Right lobe of liver (tissue), 6 donors: ENCODE data around the gene HDAC4. TPM values are rescaled to one million over a fixed set of nuclear protein-coding genes. Genes with fewer than 3 reads are reported as not detected.

Experiments used
- ATAC-seq, 4 donors: fragments of 200-7000 bp; cut with Tn5 transposase; one replicate each; pipeline ENCODE4 v1.9.1; 2020; ENCODE audit warnings: mild to moderate bottlenecking in 4 of 4, moderate library complexity in 4 of 4
- DNase-seq, 3 donors: peaks; one replicate each; pipeline ENCODE4 v3.0.0-alpha.2; 2020
- H3K27ac ChIP-seq, 3 donors: fragments of 200-600 bp; one replicate each; pipeline ENCODE4 v1.8.0; 2022
- H3K27me3 ChIP-seq, 2 donors: fragments of 200-600 bp; one replicate each; pipeline ENCODE4 v1.8.0; 2022
- H3K36me3 ChIP-seq, 4 donors: fragments of 200-600 bp; sonication (generic) in 1 of 4; one replicate each; pipeline versions ENCODE4 v1.5.1 to v1.8.0; 2017 to 2022; ENCODE audit warnings: control low read depth in 1 of 4
- H3K4me1 ChIP-seq, 4 donors: fragments of 200-600 bp; sonication (generic) in 1 of 4; one replicate each; pipeline versions ENCODE4 v1.5.1 to v1.8.0; 2017 to 2022; ENCODE audit warnings: control low read depth in 1 of 4
- H3K4me3 ChIP-seq, 3 donors: fragments of 200-600 bp; one replicate each; pipeline ENCODE4 v1.8.0; 2022
- H3K9me3 ChIP-seq, 4 donors: fragments of 200-600 bp; sonication (generic) in 1 of 4; one replicate each; pipeline versions ENCODE4 v1.5.1 to v1.8.0; 2017 to 2022; ENCODE audit warnings: control low read depth in 1 of 4
- CTCF ChIP-seq, 4 donors: fragments of 200-600 bp in 3 of 4; fragments of 450-650 bp in 1 of 4; IDR thresholded peaks; one replicate each; pipeline versions ENCODE4 v1.5.1 to v1.8.0; 2016 to 2022; ENCODE audit warnings: antibody characterized with exemption in 4 of 4, mild to moderate bottlenecking in 2 of 4
- POLR2A ChIP-seq: fragments of 450-650 bp; IDR thresholded peaks from one replicate; pipeline ENCODE4 v1.6.1; 2017; ENCODE audit warnings: antibody characterized with exemption, mild to moderate bottlenecking
- WGBS: methylation state at CpG from one replicate; pipeline ENCODE4 v1.1.6; 2018; ENCODE audit warnings: low coverage, low lambda C conversion rate; ENCODE audit not compliant: insufficient coverage; ENCODE audit errors: missing lambda C conversion rate; 5-methylcytosine and 5-hydroxymethylcytosine counted together
- intact Hi-C, 2 donors: fragments of 100-400 bp; cut with DNase I; formaldehyde crosslinking; loops; one replicate each; pipeline versions ENCODE4 v1.11.2 to v1.14.1; 2022
- total RNA-seq, 6 experiments: library from RNA; depleted of rRNA in 2 of 6; stranded (reverse); fragments of >200 nt in 2 of 6; fragmentation: NEBNext Ultra II Directional in 3 of 6; extraction: Animal tissue kit (Norgen Biotek cat#: 25700) in 3 of 6; gene quantifications; one replicate each; pipeline versions ENCODE4 v1.1.0 to v1.2.4, GENCODE V29; 2016 to 2023
- donor health status: DM: no; HTN: yes; CAD: no.
- donor health status: DM: no; HTN: no; CAD: no.
- donor health status: DM: no; HTN: no; CAD: no.
- donor health status: DM: no; HTN: yes; CAD: no.
- donor health status: DM: no; HTN: yes; CAD: no.

HDAC4 gene
- total RNA-seq, 6 experiments from 2014 or later, result 8.9 to 22.4 (median 14.7) TPM

- ATAC-seq (no peak), DNase-seq (no peak)
- Histone ChIP-seq H3K36me3 (peaks cover 0 to 14% (median 0%) of the 10 kb centered on the region in 4 donors), H3K9me3 (no peaks in the 10 kb centered on the region), H3K4me3 (no peak overlapping the region), H3K27ac (no peak overlapping the region), H3K4me1 (no peaks in the 10 kb centered on the region), H3K27me3 (no peaks in the 10 kb centered on the region)
- intact Hi-C loops, result no loop called here
- no peak for TF ChIP-seq POLR2A
- TF ChIP-seq CTCF (IDR thresholded peaks at IDR 0.05), result no peak
- WGBS, result 94% methylated on average over 10 of the region's 30 CpGs
Measured at GRCh38 chr2:239103125-239104098, 297.4 kb downstream of the HDAC4 start.

- H3K4me1 ChIP-seq, result no peaks in the 10 kb centered on the region
- ATAC-seq, result no peak
- no peak for TF ChIP-seq CTCF (IDR thresholded peaks at IDR 0.05)
- no peak for TF ChIP-seq POLR2A
Measured at GRCh38 chr2:239102266-239102665, 298.6 kb downstream of the HDAC4 start.

GRCh38 chr2:239101807-239102206, 299.0 kb downstream of the HDAC4 start:
- Histone ChIP-seq H3K4me3 (no peak overlapping the region), H3K36me3 (peaks cover 0 to 14% (median 0%) of the 10 kb centered on the region in 4 donors), H3K9me3 (no peaks in the 10 kb centered on the region), H3K27me3 (no peaks in the 10 kb centered on the region), H3K4me1 (no peaks in the 10 kb centered on the region), H3K27ac (no peak overlapping the region)
- intact Hi-C loops, result no loop called here
- ATAC-seq, result no peak
- DNase-seq, result no peak
- WGBS, result 88% methylated on average over 6 of the region's 24 CpGs
- TF ChIP-seq POLR2A, result no peak
- no peak for TF ChIP-seq CTCF (IDR thresholded peaks at IDR 0.05)

More at GRCh38 chr2:239102266-239102665, 298.6 kb downstream of the HDAC4 start:
- Histone ChIP-seq H3K36me3 (peaks cover 0 to 14% (median 0%) of the 10 kb centered on the region in 4 donors), H3K4me3 (no peak overlapping the region), H3K9me3 (no peaks in the 10 kb centered on the region), H3K27ac (no peak overlapping the region), H3K27me3 (no peaks in the 10 kb centered on the region)
- DNase-seq, result no peak
- WGBS, result 80% methylated on average over 3 of the region's 5 CpGs
- intact Hi-C loops, result no loop called here

- intact Hi-C loops, result no loop called here
- TF ChIP-seq POLR2A (no peak), CTCF (IDR thresholded peaks at IDR 0.05) (no peak)
- ATAC-seq (no peak), DNase-seq (no peak)
- Histone ChIP-seq H3K4me1 (no peaks in the 10 kb centered on the region), H3K4me3 (no peak overlapping the region), H3K9me3 (no peaks in the 10 kb centered on the region), H3K36me3 (peaks cover 0 to 14% (median 0%) of the 10 kb centered on the region in 4 donors), H3K27me3 (no peaks in the 10 kb centered on the region), H3K27ac (no peak overlapping the region)
- 100% methylated on average over 4 of the region's 15 CpGs for WGBS
Measured at GRCh38 chr2:239101071-239101470, 299.7 kb downstream of the HDAC4 start.
